Measurements from ENCODE around the gene CST1.
"Not testable (repeated sequence)": the region's sequence is repeated elsewhere in the genome, so short reads cannot be mapped to it uniquely, and the experiment has no call there.

- TF ChIP-seq CTCF, POLR2A, EP300, POLR2AphosphoS5 (IDR thresholded peaks at IDR 0.05): not testable (repeated sequence)
These were observed 16.3 kb downstream of the CST1 start for GRCh38 chr20:23734440-23734839.
